Spleen (tissue), 7 donors: ENCODE data around the gene ALS2CL.

Experiments
- POLR2AphosphoS5 ChIP-seq, 3 donors: sonication (generic); formaldehyde crosslinking; IDR thresholded peaks; one replicate each; pipeline ENCODE4 v1.5.1; 2017; ENCODE audit warnings: antibody characterized with exemption in 3 of 3
- TF ChIP-seq, protein P1 (sequence below), 11 experiments: fragments of 200-600 bp in 7 of 11; fragments of 450-650 bp in 4 of 11; sonication (generic) in 4 of 11; IDR thresholded peaks in 8 of 11; conservative IDR thresholded peaks in 3 of 11; 1 replicate in 7 of 11; 2 replicates in 4 of 11; pipeline versions ENCODE4 v1.4.0 to v1.8.0; 2016 to 2021; ENCODE audit warnings: antibody characterized with exemption in 11 of 11, inconsistent platforms in 4 of 11, mild to moderate bottlenecking in 1 of 11
- donor health status: DM: no; HTN: no; CAD: no; lungs with moderate emphysema.
- donor health status: DM: no; HTN: no; CAD: no.
- donor health status: DM: no; HTN: no; CAD: no.

DNA sequence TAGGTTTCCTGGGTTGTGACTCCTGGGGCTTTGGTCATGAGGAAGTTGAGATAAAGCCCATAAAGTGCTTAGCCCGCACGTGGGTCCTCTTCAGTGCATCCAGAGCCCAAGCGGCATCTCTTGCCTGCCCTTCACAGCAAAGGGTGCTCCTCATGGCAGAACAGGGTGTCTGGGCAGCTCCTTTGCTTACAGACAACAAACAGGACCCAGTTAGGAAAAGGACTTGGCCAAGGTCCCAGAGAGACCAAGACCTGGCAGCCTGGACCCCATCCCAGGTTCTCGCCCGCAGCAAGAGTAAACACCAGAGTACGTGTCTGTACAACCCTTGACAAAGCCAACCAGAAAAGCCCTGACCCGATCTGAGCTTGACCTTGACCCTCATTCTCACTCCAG, 27.0 kb downstream of the ALS2CL start:
- TF ChIP-seq, protein P1, sequence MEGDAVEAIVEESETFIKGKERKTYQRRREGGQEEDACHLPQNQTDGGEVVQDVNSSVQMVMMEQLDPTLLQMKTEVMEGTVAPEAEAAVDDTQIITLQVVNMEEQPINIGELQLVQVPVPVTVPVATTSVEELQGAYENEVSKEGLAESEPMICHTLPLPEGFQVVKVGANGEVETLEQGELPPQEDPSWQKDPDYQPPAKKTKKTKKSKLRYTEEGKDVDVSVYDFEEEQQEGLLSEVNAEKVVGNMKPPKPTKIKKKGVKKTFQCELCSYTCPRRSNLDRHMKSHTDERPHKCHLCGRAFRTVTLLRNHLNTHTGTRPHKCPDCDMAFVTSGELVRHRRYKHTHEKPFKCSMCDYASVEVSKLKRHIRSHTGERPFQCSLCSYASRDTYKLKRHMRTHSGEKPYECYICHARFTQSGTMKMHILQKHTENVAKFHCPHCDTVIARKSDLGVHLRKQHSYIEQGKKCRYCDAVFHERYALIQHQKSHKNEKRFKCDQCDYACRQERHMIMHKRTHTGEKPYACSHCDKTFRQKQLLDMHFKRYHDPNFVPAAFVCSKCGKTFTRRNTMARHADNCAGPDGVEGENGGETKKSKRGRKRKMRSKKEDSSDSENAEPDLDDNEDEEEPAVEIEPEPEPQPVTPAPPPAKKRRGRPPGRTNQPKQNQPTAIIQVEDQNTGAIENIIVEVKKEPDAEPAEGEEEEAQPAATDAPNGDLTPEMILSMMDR (IDR thresholded peaks at IDR 0.05 in 8 of 11, conservative IDR thresholded peaks at IDR 0.05 in 3 of 11): no peak
- TF ChIP-seq POLR2AphosphoS5 (IDR thresholded peaks at IDR 0.05): no peak
